ENCODE measurements around the gene PLCL1.

Gene PLCL1

GRCh38 chr2:197891897-197892442, 87.6 kb downstream of the PLCL1 start:
- Histone ChIP-seq H2AFZ (ENCODE audit: low read length) (no peak overlapping the region), H3K4me3 (ENCODE audit: low read depth, low read length, poor library complexity, severe bottlenecking) (no peak overlapping the region), H3K4me2 (ENCODE audit: low read length) (no peak overlapping the region), H3K9me3 (ENCODE audit: low read length) (no peaks in the 10 kb centered on the region), H3K9ac (ENCODE audit: low read length) (no peak overlapping the region), H3K79me2 (ENCODE audit: insufficient read depth, low read length) (no peaks in the 10 kb centered on the region), H3K9me2 (ENCODE audit: low read depth, low read length) (no peaks in the 10 kb centered on the region), H3K27ac (ENCODE audit: low read depth, low read length, poor library complexity, severe bottlenecking) (no peak overlapping the region), H3K4me1 (ENCODE audit: insufficient read depth, low read length, severe bottlenecking) (no peaks in the 10 kb centered on the region), H3K27me3 (ENCODE audit: insufficient read depth, low read length) (no peaks in the 10 kb centered on the region), H4K20me1 (ENCODE audit: insufficient read depth, low read length) (no peaks in the 10 kb centered on the region), H3F3A (ENCODE audit: insufficient read depth, low read length) (no peaks in the 10 kb centered on the region), H3K36me3 (ENCODE audit: insufficient read depth, low read length) (no peaks in the 10 kb centered on the region)
- TF ChIP-seq, protein P1, sequence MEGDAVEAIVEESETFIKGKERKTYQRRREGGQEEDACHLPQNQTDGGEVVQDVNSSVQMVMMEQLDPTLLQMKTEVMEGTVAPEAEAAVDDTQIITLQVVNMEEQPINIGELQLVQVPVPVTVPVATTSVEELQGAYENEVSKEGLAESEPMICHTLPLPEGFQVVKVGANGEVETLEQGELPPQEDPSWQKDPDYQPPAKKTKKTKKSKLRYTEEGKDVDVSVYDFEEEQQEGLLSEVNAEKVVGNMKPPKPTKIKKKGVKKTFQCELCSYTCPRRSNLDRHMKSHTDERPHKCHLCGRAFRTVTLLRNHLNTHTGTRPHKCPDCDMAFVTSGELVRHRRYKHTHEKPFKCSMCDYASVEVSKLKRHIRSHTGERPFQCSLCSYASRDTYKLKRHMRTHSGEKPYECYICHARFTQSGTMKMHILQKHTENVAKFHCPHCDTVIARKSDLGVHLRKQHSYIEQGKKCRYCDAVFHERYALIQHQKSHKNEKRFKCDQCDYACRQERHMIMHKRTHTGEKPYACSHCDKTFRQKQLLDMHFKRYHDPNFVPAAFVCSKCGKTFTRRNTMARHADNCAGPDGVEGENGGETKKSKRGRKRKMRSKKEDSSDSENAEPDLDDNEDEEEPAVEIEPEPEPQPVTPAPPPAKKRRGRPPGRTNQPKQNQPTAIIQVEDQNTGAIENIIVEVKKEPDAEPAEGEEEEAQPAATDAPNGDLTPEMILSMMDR (IDR thresholded peaks at IDR 0.05; ENCODE audit: low read length): no peak
- no peak for TF ChIP-seq EZH2 (IDR thresholded peaks at IDR 0.05; ENCODE audit: borderline replicate concordance, low read length)

- Histone ChIP-seq H3K4me3 (ENCODE audit: low read depth, low read length, poor library complexity, severe bottlenecking) (no peak overlapping the region), H3K27me3 (ENCODE audit: insufficient read depth, low read length) (no peaks in the 10 kb centered on the region), H3F3A (ENCODE audit: insufficient read depth, low read length) (no peaks in the 10 kb centered on the region), H3K4me2 (ENCODE audit: low read length) (no peak overlapping the region), H3K9me2 (ENCODE audit: low read depth, low read length) (no peaks in the 10 kb centered on the region), H3K79me2 (ENCODE audit: insufficient read depth, low read length) (no peaks in the 10 kb centered on the region), H3K36me3 (ENCODE audit: insufficient read depth, low read length) (no peaks in the 10 kb centered on the region), H3K9ac (ENCODE audit: low read length) (no peak overlapping the region), H2AFZ (ENCODE audit: low read length) (no peak overlapping the region), H4K20me1 (ENCODE audit: insufficient read depth, low read length) (no peaks in the 10 kb centered on the region), H3K27ac (ENCODE audit: low read depth, low read length, poor library complexity, severe bottlenecking) (no peak overlapping the region), H3K4me1 (ENCODE audit: insufficient read depth, low read length, severe bottlenecking) (no peaks in the 10 kb centered on the region), H3K9me3 (ENCODE audit: low read length) (no peaks in the 10 kb centered on the region)
- TF ChIP-seq, protein P1 (IDR thresholded peaks at IDR 0.05; ENCODE audit: low read length): no peak
- no peak for TF ChIP-seq EZH2 (IDR thresholded peaks at IDR 0.05; ENCODE audit: borderline replicate concordance, low read length)
Measured at GRCh38 chr2:197893403-197894177, 89.2 kb downstream of the PLCL1 start.

- Histone ChIP-seq H3K36me3 (ENCODE audit: insufficient read depth, low read length) (no peaks in the 10 kb centered on the region), H3K27me3 (ENCODE audit: insufficient read depth, low read length) (no peaks in the 10 kb centered on the region), H4K20me1 (ENCODE audit: insufficient read depth, low read length) (no peaks in the 10 kb centered on the region), H3K27ac (ENCODE audit: low read depth, low read length, poor library complexity, severe bottlenecking) (no peak overlapping the region), H3K4me3 (ENCODE audit: low read depth, low read length, poor library complexity, severe bottlenecking) (no peak overlapping the region), H3K9me3 (ENCODE audit: low read length) (no peaks in the 10 kb centered on the region), H3K4me1 (ENCODE audit: insufficient read depth, low read length, severe bottlenecking) (no peaks in the 10 kb centered on the region), H3K79me2 (ENCODE audit: insufficient read depth, low read length) (no peaks in the 10 kb centered on the region), H3F3A (ENCODE audit: insufficient read depth, low read length) (no peaks in the 10 kb centered on the region), H3K9ac (ENCODE audit: low read length) (no peak overlapping the region), H2AFZ (ENCODE audit: low read length) (no peak overlapping the region), H3K4me2 (ENCODE audit: low read length) (no peak overlapping the region), H3K9me2 (ENCODE audit: low read depth, low read length) (no peaks in the 10 kb centered on the region)
- TF ChIP-seq EZH2 (IDR thresholded peaks at IDR 0.05; ENCODE audit: borderline replicate concordance, low read length): no peak
- TF ChIP-seq, protein P1 (IDR thresholded peaks at IDR 0.05; ENCODE audit: low read length): no peak
Measured at GRCh38 chr2:197894751-197895274, 90.4 kb downstream of the PLCL1 start.
